ENCODE data around the gene ARFGAP3. TPM values are rescaled to one million over a fixed set of nuclear protein-coding genes. Genes with fewer than 3 reads are reported as not detected.
A peak's percentile ranks its signal among the peaks of the same experiment; 100 is the strongest.

ARFGAP3 gene
- total RNA-seq, 4 donors from 2014 or later: 28.2 to 43.8 (median 36.0) TPM

DNA sequence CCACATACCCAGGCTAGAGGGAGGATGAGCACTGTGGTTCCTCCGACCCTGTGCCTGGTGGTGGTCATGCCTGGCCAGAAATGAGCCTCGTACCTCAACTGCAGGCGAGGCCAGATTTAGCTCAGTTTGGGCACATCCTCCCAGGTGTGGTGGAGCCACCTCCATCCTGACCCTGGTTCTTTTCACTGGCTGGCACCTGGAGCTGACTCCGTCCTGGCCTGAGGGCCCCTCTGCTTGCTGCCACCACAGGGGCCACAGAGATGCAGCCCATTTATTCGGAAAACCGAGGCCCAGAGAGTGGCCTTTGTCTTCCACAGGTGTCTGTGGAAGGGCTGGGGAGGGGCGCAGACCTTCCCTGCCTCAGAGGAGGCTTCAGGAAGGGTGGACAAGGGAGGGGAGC is 9.0 kb upstream of the ARFGAP3 start:
- Histone ChIP-seq H3K4me1 (peaks cover 13 to 22% of the 10 kb centered on the region in 2 donors), H3K36me3 (peaks cover 0 to 15% of the 10 kb centered on the region in 2 donors)
- in situ Hi-C loops (cut with MboI; ENCODE audit: low sequenced_read_pairs in 4 of 4): loop anchor here (5.0 to 25.0 kb wide), 5 partner anchors 81 to 171 kb away; no protein-coding TSS in a partner anchor

DNA sequence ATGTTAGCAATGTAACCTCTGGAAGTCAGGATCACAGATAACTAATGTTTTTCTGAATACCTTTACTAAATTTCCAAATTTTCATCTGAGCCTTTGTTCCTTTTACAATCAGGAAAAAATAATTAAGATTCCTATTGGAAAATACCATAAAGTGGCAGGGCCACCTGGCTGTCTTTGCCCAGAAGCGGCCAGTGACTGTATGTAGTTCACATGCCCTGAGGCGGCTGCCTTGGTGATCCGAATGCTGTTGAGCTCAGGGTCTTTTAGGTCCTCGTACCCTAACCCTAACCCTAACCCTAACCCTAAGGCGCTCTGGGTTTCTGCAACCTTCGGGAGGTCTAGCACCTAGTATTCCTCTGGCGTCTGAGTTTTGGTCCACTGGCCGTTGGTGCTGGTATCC is 8.5 kb upstream of the ARFGAP3 start:
- DNase-seq (no peak), ATAC-seq (no peak)
- in situ Hi-C loops (cut with MboI; ENCODE audit: low sequenced_read_pairs in 4 of 4): loop anchor here (5.0 to 25.0 kb wide), 5 partner anchors 81 to 172 kb away; no protein-coding TSS in a partner anchor

More for the DNA sequence above, 9.0 kb upstream of the ARFGAP3 start:
- no peak for TF ChIP-seq POLR2A (IDR thresholded peaks at IDR 0.05)
- Histone ChIP-seq H3K27me3 (no peaks in the 10 kb centered on the region), H3K9me3 (no peaks in the 10 kb centered on the region), H3K27ac (no peak overlapping the region), H3K4me3 (no peak overlapping the region)
- intact Hi-C loops (cut with DNase I; ENCODE audit: low total_unique reads): loop anchor here (2.0 kb wide), 2 partner anchors 103 to 225 kb away; no protein-coding TSS in a partner anchor
- no peak for ATAC-seq
- no peak for DNase-seq

DNA sequence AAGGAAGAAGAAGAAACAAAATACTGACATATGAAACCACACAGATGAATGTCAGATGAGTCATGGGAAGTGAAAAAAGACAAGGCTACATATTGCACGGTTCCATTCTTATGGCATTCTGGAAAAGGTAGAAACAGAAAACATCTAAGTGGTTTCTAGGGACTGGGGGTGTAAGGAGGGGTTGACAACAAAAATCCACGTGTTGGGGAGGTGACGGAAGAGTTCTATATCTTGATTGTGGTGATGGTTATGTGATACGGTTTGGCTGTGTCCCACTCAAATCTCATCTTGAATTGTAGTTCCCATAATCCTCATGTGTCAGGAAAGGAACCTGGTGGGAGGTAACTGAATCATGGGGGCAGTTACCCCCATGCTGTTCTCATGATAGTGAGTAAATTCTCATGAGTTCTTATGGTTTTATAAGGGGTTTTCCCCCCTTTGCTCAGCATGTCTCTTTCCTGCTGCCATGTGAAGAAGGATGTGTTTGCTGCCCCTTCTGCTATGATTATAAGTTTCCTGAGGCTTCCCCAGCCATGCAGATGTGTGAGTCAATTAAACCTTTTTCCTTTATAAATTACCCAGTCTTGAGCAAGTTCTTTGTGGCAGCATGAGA is 6.4 kb upstream of the ARFGAP3 start:
- DNase-seq: no peak
- peak overlapping the region in 3 of 4 donors; percentile 9 to 67 (median 19) for H3K27ac ChIP-seq
- H3K9me3 ChIP-seq: no peaks in the 10 kb centered on the region
- H3K4me1 ChIP-seq: peaks cover 12 to 18% of the 10 kb centered on the region in 2 donors
- intact Hi-C loops (cut with DNase I; ENCODE audit: low total_unique reads): no loop called here
- no peak overlapping the region for H3K4me3 ChIP-seq
- in situ Hi-C loops (cut with MboI; ENCODE audit: low sequenced_read_pairs in 4 of 4): loop anchor here (10.0 to 25.0 kb wide), 4 partner anchors 79 to 174 kb away; no protein-coding TSS in a partner anchor
- H3K36me3 ChIP-seq: no peaks in the 10 kb centered on the region
- TF ChIP-seq, protein P1, sequence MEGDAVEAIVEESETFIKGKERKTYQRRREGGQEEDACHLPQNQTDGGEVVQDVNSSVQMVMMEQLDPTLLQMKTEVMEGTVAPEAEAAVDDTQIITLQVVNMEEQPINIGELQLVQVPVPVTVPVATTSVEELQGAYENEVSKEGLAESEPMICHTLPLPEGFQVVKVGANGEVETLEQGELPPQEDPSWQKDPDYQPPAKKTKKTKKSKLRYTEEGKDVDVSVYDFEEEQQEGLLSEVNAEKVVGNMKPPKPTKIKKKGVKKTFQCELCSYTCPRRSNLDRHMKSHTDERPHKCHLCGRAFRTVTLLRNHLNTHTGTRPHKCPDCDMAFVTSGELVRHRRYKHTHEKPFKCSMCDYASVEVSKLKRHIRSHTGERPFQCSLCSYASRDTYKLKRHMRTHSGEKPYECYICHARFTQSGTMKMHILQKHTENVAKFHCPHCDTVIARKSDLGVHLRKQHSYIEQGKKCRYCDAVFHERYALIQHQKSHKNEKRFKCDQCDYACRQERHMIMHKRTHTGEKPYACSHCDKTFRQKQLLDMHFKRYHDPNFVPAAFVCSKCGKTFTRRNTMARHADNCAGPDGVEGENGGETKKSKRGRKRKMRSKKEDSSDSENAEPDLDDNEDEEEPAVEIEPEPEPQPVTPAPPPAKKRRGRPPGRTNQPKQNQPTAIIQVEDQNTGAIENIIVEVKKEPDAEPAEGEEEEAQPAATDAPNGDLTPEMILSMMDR (IDR thresholded peaks at IDR 0.05 in 4 of 5, conservative IDR thresholded peaks at IDR 0.05 in 1 of 5): no peak
- TF ChIP-seq POLR2A (IDR thresholded peaks at IDR 0.05): no peak
- H3K27me3 ChIP-seq: no peaks in the 10 kb centered on the region
- ATAC-seq: peak in 1 of 2 donors; percentile 50

More for the DNA sequence above, 8.5 kb upstream of the ARFGAP3 start:
- Histone ChIP-seq H3K36me3 (peaks cover 0 to 9% of the 10 kb centered on the region in 2 donors), H3K4me3 (no peak overlapping the region), H3K27ac (no peak overlapping the region), H3K27me3 (no peaks in the 10 kb centered on the region), H3K4me1 (peaks cover 19 to 27% of the 10 kb centered on the region in 2 donors), H3K9me3 (no peaks in the 10 kb centered on the region)
- intact Hi-C loops (cut with DNase I; ENCODE audit: low total_unique reads): no loop called here
- no peak for TF ChIP-seq POLR2A (IDR thresholded peaks at IDR 0.05)
- TF ChIP-seq, protein P1 (IDR thresholded peaks at IDR 0.05 in 4 of 5, conservative IDR thresholded peaks at IDR 0.05 in 1 of 5): no peak

DNA sequence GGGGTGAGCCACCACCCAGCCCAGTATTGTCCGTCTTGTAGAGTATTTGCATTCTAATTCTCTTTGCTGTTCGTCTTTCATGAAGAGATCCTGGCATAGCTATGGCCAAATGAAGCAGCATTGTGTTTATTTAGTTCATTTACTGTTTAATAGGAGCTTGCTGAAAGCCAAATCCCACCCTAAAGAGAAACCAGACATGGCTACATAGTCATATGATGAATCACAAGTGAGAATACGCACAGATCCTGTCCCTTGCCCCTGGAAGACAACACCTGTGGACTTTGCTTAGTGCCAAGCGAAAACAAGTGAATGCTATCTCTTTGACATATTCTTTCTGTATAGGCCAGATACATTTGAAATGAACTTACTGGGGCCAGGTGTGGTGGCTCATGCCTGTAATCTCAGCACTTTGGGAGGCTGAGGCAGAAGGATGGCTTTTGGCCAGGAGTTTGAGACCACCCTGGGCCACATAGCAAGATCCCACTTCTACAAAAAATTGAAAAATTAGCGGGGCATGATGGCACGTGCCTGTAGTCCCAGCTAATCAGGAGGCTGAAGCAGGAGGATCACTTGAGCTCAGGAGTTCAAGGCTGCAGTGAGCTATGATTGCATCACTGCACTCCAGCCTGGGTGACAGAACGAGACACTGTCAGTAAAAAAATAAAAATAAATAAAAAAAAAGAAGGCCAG is 5.1 kb upstream of the ARFGAP3 start:
- H3K9me3 ChIP-seq: no peaks in the 10 kb centered on the region
- no peak for ATAC-seq
- no peak for DNase-seq
- no peak overlapping the region for H3K4me3 ChIP-seq
- in situ Hi-C loops (cut with MboI; ENCODE audit: low sequenced_read_pairs in 4 of 4): loop anchor here (10.0 to 25.0 kb wide), 4 partner anchors 77 to 175 kb away; no protein-coding TSS in a partner anchor
- no peaks in the 10 kb centered on the region for H3K27me3 ChIP-seq
- H3K36me3 ChIP-seq: no peaks in the 10 kb centered on the region
- intact Hi-C loops (cut with DNase I; ENCODE audit: low total_unique reads): no loop called here
- TF ChIP-seq, protein P1 (IDR thresholded peaks at IDR 0.05 in 4 of 5, conservative IDR thresholded peaks at IDR 0.05 in 1 of 5): no peak
- no peak for TF ChIP-seq POLR2A (IDR thresholded peaks at IDR 0.05)
- peaks cover 13 to 25% of the 10 kb centered on the region in 2 donors for H3K4me1 ChIP-seq
- H3K27ac ChIP-seq: peak overlapping the region in 1 of 4 donors; percentile 25

DNA sequence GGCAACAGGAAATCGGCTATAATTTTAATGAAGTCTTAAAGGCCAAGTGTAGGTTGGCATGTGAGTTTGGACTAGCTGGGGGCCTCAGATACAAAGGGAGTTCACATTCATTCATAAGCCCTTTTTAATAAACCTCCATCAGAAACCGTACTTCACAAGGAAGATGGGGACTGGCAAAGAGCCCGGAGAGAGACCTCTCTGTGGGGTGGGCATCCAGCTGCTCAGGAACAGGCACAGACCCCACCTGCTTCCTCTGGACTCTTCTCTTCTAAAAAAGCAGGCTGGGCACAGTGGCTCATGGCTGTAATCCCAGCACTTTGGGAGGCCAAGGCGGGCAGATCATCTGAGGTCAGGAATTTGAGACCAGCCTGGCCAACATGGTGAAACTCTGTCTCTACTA is 3.9 kb upstream of the ARFGAP3 start:
- Histone ChIP-seq H3K4me1 (peaks cover 17 to 26% of the 10 kb centered on the region in 2 donors), H3K4me3 (no peak overlapping the region), H3K36me3 (no peaks in the 10 kb centered on the region), H3K27ac (peak overlapping the region; percentile 45 to 76 (median 62)), H3K9me3 (no peaks in the 10 kb centered on the region), H3K27me3 (no peaks in the 10 kb centered on the region)
- peak in 1 of 2 donors; percentile 69 for DNase-seq
- no peak for TF ChIP-seq POLR2A (IDR thresholded peaks at IDR 0.05)
- TF ChIP-seq, protein P1 (IDR thresholded peaks at IDR 0.05 in 4 of 5, conservative IDR thresholded peaks at IDR 0.05 in 1 of 5): no peak
- in situ Hi-C loops (cut with MboI; ENCODE audit: low sequenced_read_pairs in 4 of 4): loop anchor here (10.0 to 25.0 kb wide), 4 partner anchors 76 to 176 kb away; no protein-coding TSS in a partner anchor
- intact Hi-C loops (cut with DNase I; ENCODE audit: low total_unique reads): no loop called here
- no peak for ATAC-seq
